Smooth muscle cell (in vitro differentiated cells): Measurements from ENCODE around the gene UBE2U. TPM values are rescaled to one million over a fixed set of nuclear protein-coding genes. Genes with fewer than 3 reads are reported as not detected.
"Not testable (repeated sequence)": the region's sequence is repeated elsewhere in the genome, so short reads cannot be mapped to it uniquely, and the experiment has no call there.

ENCODE experiments used
- DNase-seq: peaks from one replicate; lab custom pipeline; 2025; ENCODE audit not compliant: unreplicated experiment; lab: John Stamatoyannopoulos, UW
- H2AFZ ChIP-seq: fragments of 200-600 bp; sonication (generic); 2 replicates; pipeline ENCODE4 v1.6.0; 2016; ENCODE audit warnings: antibody characterized with exemption, low read depth, mild to moderate bottlenecking
- H3F3A ChIP-seq: fragments of 200-600 bp; sonication (generic); 2 replicates; pipeline ENCODE4 v1.6.0; 2017; ENCODE audit warnings: antibody characterized with exemption, low read depth
- H3K27ac ChIP-seq: fragments of 200-600 bp; sonication (generic); 2 replicates; pipeline ENCODE4 v1.5.1; 2016; ENCODE audit warnings: low read depth, mild to moderate bottlenecking
- H3K27me3 ChIP-seq: fragments of 200-600 bp; sonication (generic); 2 replicates; pipeline ENCODE4 v1.6.1; 2016; ENCODE audit warnings: low read depth, mild to moderate bottlenecking
- H3K36me3 ChIP-seq: fragments of 200-600 bp; sonication (generic); 2 replicates; pipeline ENCODE4 v1.5.1; 2016; ENCODE audit warnings: low read depth
- H3K4me1 ChIP-seq: fragments of 200-600 bp; sonication (generic); 2 replicates; pipeline ENCODE4 v1.5.1; 2016; ENCODE audit warnings: low read depth
- H3K4me2 ChIP-seq: fragments of 200-600 bp; sonication (generic); 2 replicates; pipeline ENCODE4 v1.6.0; 2016; ENCODE audit warnings: mild to moderate bottlenecking
- H3K4me3 ChIP-seq: fragments of 200-600 bp; sonication (generic); 2 replicates; pipeline ENCODE4 v1.5.1; 2016; ENCODE audit warnings: mild to moderate bottlenecking
- H3K79me2 ChIP-seq: fragments of 200-600 bp; sonication (generic); 2 replicates; pipeline ENCODE4 v1.6.0; 2016; ENCODE audit warnings: low read depth, mild to moderate bottlenecking
- H3K9ac ChIP-seq: fragments of 200-600 bp; sonication (generic); 2 replicates; pipeline ENCODE4 v1.6.0; 2016; ENCODE audit warnings: low read depth
- H3K9me3 ChIP-seq: fragments of 200-600 bp; sonication (generic); replicated peaks from 2 replicates; pipeline ENCODE4 v1.5.1; 2016; ENCODE audit warnings: low read depth
- H4K20me1 ChIP-seq: fragments of 200-600 bp; sonication (generic); 2 replicates; pipeline ENCODE4 v1.6.0; 2016; ENCODE audit warnings: low read depth
- WGBS: methylation state at CpG from one replicate; pipeline ENCODE4 v1.1.7; 2016; ENCODE audit warnings: low lambda C conversion rate; 5-methylcytosine and 5-hydroxymethylcytosine counted together
- polyA plus RNA-seq: library from polyadenylated mRNA; unstranded; fragments of >200 nt; fragmentation: Nextera tagmentation; extraction: Ambion mirVana; gene quantifications from 2 replicates; pipeline ENCODE4 v1.2.1, GENCODE V29; 2016
- total RNA-seq: library from RNA; depleted of rRNA; stranded (reverse); fragments of >200 nt; gene quantifications from 2 replicates; pipeline ENCODE4 v1.2.3, GENCODE V29; 2014
- TF ChIP-seq, protein P1 (sequence below): fragments of 200-600 bp; sonication (generic); IDR thresholded peaks from 2 replicates; pipeline ENCODE4 v1.5.1; 2017; ENCODE audit warnings: borderline replicate concordance, mild to moderate bottlenecking, antibody characterized with exemption; ENCODE audit not compliant: insufficient read depth, poor library complexity, severe bottlenecking

The UBE2U gene
- total and polyA plus RNA-seq, 2 experiments from 2014 or later, result not detected

DNA sequence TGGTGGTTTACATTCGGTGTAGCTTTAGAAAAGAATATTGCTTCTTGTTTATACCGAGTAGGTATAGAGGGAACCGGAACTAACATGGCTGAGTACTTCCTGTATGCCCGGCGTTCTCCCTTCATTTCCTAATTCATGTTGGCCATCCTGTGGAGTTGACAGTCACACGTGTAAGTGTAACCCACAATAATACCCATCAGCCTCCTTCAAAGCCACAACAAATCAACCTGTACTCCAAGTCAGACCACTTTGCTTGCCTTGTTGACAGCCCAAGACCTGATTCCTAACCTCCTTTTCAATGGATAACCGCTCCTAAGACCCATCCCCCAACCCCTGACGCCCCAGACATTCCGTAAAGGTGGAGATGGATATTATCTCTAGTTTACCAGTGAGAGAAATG lies 42.1 kb downstream of the UBE2U start:
- no peaks in the 10 kb centered on the region for H3K27me3 ChIP-seq
- H4K20me1 ChIP-seq, result no peaks in the 10 kb centered on the region
- no peak overlapping the region for H3K27ac ChIP-seq
- no peaks in the 10 kb centered on the region for H3K9me3 ChIP-seq
- DNase-seq, result no peak
- peaks cover 14% of the 10 kb centered on the region for H3K4me1 ChIP-seq
- H3K79me2 ChIP-seq, result no peaks in the 10 kb centered on the region
- H3F3A ChIP-seq, result no peaks in the 10 kb centered on the region
- WGBS, result 36% methylated on average over 9 of the region's 9 CpGs
- peak overlapping the region; percentile 89 for H2AFZ ChIP-seq
- peak overlapping the region; percentile 6 for H3K9ac ChIP-seq
- H3K4me2 ChIP-seq, result peak overlapping the region; percentile 81
- no peaks in the 10 kb centered on the region for H3K36me3 ChIP-seq
- H3K4me3 ChIP-seq, result peak overlapping the region; percentile 48
- TF ChIP-seq, protein P1, sequence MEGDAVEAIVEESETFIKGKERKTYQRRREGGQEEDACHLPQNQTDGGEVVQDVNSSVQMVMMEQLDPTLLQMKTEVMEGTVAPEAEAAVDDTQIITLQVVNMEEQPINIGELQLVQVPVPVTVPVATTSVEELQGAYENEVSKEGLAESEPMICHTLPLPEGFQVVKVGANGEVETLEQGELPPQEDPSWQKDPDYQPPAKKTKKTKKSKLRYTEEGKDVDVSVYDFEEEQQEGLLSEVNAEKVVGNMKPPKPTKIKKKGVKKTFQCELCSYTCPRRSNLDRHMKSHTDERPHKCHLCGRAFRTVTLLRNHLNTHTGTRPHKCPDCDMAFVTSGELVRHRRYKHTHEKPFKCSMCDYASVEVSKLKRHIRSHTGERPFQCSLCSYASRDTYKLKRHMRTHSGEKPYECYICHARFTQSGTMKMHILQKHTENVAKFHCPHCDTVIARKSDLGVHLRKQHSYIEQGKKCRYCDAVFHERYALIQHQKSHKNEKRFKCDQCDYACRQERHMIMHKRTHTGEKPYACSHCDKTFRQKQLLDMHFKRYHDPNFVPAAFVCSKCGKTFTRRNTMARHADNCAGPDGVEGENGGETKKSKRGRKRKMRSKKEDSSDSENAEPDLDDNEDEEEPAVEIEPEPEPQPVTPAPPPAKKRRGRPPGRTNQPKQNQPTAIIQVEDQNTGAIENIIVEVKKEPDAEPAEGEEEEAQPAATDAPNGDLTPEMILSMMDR, result no peak

DNA sequence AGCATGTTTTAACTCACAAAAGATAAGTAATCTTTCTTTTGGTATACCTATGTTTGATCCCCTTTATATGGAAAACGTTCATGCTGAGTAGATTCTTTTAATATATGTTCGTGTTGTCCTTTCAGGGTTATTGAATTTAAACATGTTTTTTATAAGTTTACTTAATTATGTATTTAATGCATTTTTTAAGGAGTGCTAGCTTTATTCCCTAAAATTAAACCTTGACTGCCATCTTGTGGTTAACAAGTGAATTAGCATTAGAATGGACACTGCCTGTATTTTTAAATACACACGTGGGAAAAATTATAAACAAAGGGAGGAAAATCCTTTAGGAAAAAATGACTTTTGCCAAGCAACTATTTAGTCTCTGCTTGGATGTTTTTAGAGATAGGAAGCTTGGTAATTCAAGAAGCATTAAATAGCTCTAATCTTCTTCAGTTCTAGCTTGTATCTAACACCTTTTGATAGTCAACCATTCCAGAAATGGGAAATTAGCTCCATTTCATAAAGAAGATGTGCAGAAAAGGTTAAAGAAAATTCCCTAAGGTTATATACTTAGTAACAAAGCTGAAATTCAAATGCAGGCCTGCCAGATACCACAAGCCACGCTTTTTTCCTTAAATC lies 43.0 kb downstream of the UBE2U start:
- Histone ChIP-seq H3K27ac (no peak overlapping the region), H3K4me3 (peak overlapping the region; percentile 48), H3K9me3 (no peaks in the 10 kb centered on the region), H3K4me2 (peak overlapping the region; percentile 81), H4K20me1 (no peaks in the 10 kb centered on the region), H3K79me2 (no peaks in the 10 kb centered on the region), H3K9ac (no peak overlapping the region), H3K27me3 (no peaks in the 10 kb centered on the region), H3K36me3 (no peaks in the 10 kb centered on the region), H3F3A (no peaks in the 10 kb centered on the region), H3K4me1 (peaks cover 14% of the 10 kb centered on the region), H2AFZ (peak overlapping the region; percentile 32)
- TF ChIP-seq, protein P1, result peak; percentile 86
- WGBS, result 19% methylated on average over 4 of the region's 4 CpGs
- no peak for DNase-seq

DNA sequence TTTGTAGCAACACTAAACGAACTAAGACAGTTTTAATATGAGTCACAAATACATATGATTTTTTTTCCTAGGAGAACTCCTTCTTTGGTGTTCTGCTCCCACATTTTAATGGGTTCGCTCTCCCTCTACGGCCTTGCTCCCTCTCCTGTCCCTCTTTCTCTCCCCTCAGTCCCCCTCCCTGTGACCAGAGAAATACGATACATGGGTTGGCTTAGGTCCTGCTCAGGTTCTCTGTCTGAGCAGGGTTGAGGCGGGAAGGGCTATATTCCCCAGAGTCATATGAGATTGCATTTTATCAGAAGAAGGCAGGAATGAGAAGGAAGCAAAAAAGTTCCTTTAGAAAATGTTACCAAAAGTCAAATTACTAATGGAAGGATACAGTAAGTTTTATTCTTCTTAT lies 44.6 kb downstream of the UBE2U start:
- H3K4me1 ChIP-seq, result peaks cover 14% of the 10 kb centered on the region
- TF ChIP-seq, protein P1, result no peak
- H3K79me2 ChIP-seq, result no peaks in the 10 kb centered on the region
- H3K36me3 ChIP-seq, result no peaks in the 10 kb centered on the region
- H3K27ac ChIP-seq, result no peak overlapping the region
- no peak overlapping the region for H3K9ac ChIP-seq
- DNase-seq, result no peak
- H3K9me3 ChIP-seq, result no peaks in the 10 kb centered on the region
- WGBS, result 61% methylated on average over 5 of the region's 5 CpGs
- no peaks in the 10 kb centered on the region for H3K27me3 ChIP-seq
- H3K4me2 ChIP-seq, result no peak overlapping the region
- H4K20me1 ChIP-seq, result no peaks in the 10 kb centered on the region
- H2AFZ ChIP-seq, result no peak overlapping the region
- no peak overlapping the region for H3K4me3 ChIP-seq
- H3F3A ChIP-seq, result no peaks in the 10 kb centered on the region

DNA sequence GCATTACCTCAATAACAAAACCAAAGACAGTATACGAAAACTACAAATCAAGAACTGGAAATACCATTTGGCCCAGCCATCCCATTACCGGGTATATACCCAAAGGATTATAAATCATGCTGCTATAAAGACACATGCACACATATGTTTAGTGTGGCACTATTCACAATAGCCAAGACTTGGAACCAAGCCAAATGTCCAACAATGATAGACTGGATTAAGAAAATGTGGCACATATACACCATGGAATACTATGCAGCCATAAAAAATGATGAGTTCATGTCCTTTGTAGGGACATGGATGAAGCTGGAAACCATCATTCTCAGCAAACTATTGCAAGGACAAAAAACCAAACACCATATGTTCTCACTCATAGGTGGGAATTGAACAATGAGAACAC lies 47.0 kb downstream of the UBE2U start:
- H3K4me3 ChIP-seq, H2AFZ ChIP-seq, H3K9me3 ChIP-seq, H3F3A ChIP-seq, H3K79me2 ChIP-seq, H3K4me2 ChIP-seq, H3K4me1 ChIP-seq, H3K27me3 ChIP-seq, DNase-seq, H3K9ac ChIP-seq, H3K36me3 ChIP-seq, H4K20me1 ChIP-seq, H3K27ac ChIP-seq: not testable (repeated sequence)
- 94% methylated on average over 2 of the region's 2 CpGs for WGBS
